DND-41 (cell line): ENCODE data around the gene RBKS.

Experiments
- ATAC-seq: fragments of 200-7000 bp; cut with Tn5 transposase; 3 replicates; pipeline ENCODE4 v1.9.1; 2021; ENCODE audit warnings: low read depth; ENCODE audit not compliant: insufficient read depth
- DNase-seq: peaks from one replicate; pipeline ENCODE4 v3.0.0-alpha.2; 2020
- H2AFZ ChIP-seq: 2 replicates; pipeline ENCODE4 v1.6.0; 2012; ENCODE audit warnings: low read depth, low read length
- H3K27ac ChIP-seq: 2 replicates; pipeline ENCODE4 v1.5.1; 2012; ENCODE audit warnings: low read length, inconsistent platforms
- H3K27me3 ChIP-seq: fragments of 200-600 bp; sonication (generic); 2 replicates; pipeline ENCODE4 v1.6.0; 2012; ENCODE audit warnings: low read length, mild to moderate bottlenecking, inconsistent platforms; ENCODE audit not compliant: insufficient read depth, poor library complexity
- H3K36me3 ChIP-seq: 2 replicates; pipeline ENCODE4 v1.5.1; 2012; ENCODE audit warnings: low read length, inconsistent platforms; ENCODE audit not compliant: insufficient read depth
- H3K4me1 ChIP-seq: 2 replicates; pipeline ENCODE4 v1.5.1; 2012; ENCODE audit warnings: mild to moderate bottlenecking, low read length; ENCODE audit not compliant: insufficient read depth
- H3K4me2 ChIP-seq: 2 replicates; pipeline ENCODE4 v1.6.0; 2012; ENCODE audit warnings: mild to moderate bottlenecking, moderate library complexity, low read length, inconsistent platforms; ENCODE audit not compliant: insufficient read depth
- H3K4me3 ChIP-seq, 2 experiments: fragments of 200-600 bp in 1 of 2; shearing (Covaris generic) in 1 of 2; 2 replicates each; pipeline ENCODE4 v1.5.1; 2012 to 2016; ENCODE audit warnings: inconsistent platforms in 2 of 2, low read length in 2 of 2, mild to moderate bottlenecking in 2 of 2, low read depth in 1 of 2, moderate library complexity in 1 of 2
- H3K79me2 ChIP-seq: 2 replicates; pipeline ENCODE4 v1.6.0; 2012; ENCODE audit warnings: low read length, inconsistent platforms; ENCODE audit not compliant: insufficient read depth
- H3K9ac ChIP-seq: 2 replicates; pipeline ENCODE4 v1.6.0; 2012; ENCODE audit warnings: low read depth, mild to moderate bottlenecking, inconsistent platforms, low read length, moderate library complexity
- H3K9me3 ChIP-seq: 2 replicates; pipeline ENCODE4 v1.5.1; 2012; ENCODE audit warnings: low read length, moderate library complexity, mild to moderate bottlenecking, inconsistent platforms; ENCODE audit not compliant: insufficient read depth, severe bottlenecking
- H4K20me1 ChIP-seq: 2 replicates; pipeline ENCODE4 v1.6.0; 2012; ENCODE audit warnings: low read length; ENCODE audit not compliant: insufficient read depth
- EZH2 ChIP-seq: IDR thresholded peaks from 3 replicates; pipeline ENCODE4 v1.6.1; 2012; ENCODE audit warnings: borderline replicate concordance, low read depth, mild to moderate bottlenecking, moderate library complexity, low read length, inconsistent platforms; ENCODE audit not compliant: severe bottlenecking
- TF ChIP-seq, protein P1 (sequence below): IDR thresholded peaks from 2 replicates; pipeline ENCODE4 v1.5.1; 2012; ENCODE audit warnings: borderline replicate concordance, low read length, moderate library complexity, mild to moderate bottlenecking; ENCODE audit not compliant: poor library complexity, severe bottlenecking; ENCODE audit errors: extremely low read depth

Gene RBKS

DNA sequence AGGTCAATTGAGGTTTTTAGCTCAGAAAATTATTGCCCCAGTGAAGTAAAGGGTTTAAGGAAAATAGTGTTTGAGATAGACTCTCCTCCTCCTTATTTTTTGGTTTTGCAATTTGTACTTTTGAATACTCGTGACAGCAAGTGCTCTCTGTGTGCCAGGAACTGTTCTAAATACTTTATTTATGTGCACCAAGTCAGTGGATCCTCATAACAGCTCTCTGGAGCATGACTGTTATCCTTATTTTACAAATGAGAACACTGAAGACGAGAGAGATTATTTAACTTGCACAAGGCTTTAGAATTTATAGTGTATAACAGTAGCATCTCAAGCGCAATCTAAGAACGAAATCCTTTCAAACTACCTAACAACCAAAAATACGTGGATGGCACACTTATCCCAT, 25.0 kb upstream of the RBKS start:
- Histone ChIP-seq H3K27me3 (no peaks in the 10 kb centered on the region), H3K27ac (no peak overlapping the region), H3K9me3 (no peaks in the 10 kb centered on the region), H3K79me2 (0 out of 2 replicates have a peak, but pooled peaks cover 5% of the 10 kb centered on the region), H3K4me2 (no peak overlapping the region), H3K36me3 (no peaks in the 10 kb centered on the region; the same call in 1 of the 2 replicates), H3K4me1 (peaks cover 4% of the 10 kb centered on the region; the same call in 1 of the 2 replicates), H4K20me1 (no peaks in the 10 kb centered on the region), H3K4me3 (no peak overlapping the region), H3K9ac (no peak overlapping the region), H2AFZ (no peak overlapping the region)
- TF ChIP-seq EZH2, result no peak
- TF ChIP-seq, protein P1, sequence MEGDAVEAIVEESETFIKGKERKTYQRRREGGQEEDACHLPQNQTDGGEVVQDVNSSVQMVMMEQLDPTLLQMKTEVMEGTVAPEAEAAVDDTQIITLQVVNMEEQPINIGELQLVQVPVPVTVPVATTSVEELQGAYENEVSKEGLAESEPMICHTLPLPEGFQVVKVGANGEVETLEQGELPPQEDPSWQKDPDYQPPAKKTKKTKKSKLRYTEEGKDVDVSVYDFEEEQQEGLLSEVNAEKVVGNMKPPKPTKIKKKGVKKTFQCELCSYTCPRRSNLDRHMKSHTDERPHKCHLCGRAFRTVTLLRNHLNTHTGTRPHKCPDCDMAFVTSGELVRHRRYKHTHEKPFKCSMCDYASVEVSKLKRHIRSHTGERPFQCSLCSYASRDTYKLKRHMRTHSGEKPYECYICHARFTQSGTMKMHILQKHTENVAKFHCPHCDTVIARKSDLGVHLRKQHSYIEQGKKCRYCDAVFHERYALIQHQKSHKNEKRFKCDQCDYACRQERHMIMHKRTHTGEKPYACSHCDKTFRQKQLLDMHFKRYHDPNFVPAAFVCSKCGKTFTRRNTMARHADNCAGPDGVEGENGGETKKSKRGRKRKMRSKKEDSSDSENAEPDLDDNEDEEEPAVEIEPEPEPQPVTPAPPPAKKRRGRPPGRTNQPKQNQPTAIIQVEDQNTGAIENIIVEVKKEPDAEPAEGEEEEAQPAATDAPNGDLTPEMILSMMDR, result no peak
- DNase-seq (no peak), ATAC-seq (no peak)

GRCh38 chr2:27914805-27915175, 24.6 kb upstream of the RBKS start:
- TF ChIP-seq, protein P1, result no peak
- Histone ChIP-seq H3K4me3 (no peak overlapping the region), H3K27me3 (no peaks in the 10 kb centered on the region), H3K4me2 (no peak overlapping the region), H3K9me3 (no peaks in the 10 kb centered on the region), H4K20me1 (no peaks in the 10 kb centered on the region), H3K9ac (no peak overlapping the region), H3K4me1 (no peaks in the 10 kb centered on the region), H3K27ac (no peak overlapping the region), H2AFZ (no peak overlapping the region), H3K79me2 (0 out of 2 replicates have a peak, but pooled peaks cover 5% of the 10 kb centered on the region), H3K36me3 (no peaks in the 10 kb centered on the region; the same call in 1 of the 2 replicates)
- DNase-seq (no peak), ATAC-seq (no peak)

DNA sequence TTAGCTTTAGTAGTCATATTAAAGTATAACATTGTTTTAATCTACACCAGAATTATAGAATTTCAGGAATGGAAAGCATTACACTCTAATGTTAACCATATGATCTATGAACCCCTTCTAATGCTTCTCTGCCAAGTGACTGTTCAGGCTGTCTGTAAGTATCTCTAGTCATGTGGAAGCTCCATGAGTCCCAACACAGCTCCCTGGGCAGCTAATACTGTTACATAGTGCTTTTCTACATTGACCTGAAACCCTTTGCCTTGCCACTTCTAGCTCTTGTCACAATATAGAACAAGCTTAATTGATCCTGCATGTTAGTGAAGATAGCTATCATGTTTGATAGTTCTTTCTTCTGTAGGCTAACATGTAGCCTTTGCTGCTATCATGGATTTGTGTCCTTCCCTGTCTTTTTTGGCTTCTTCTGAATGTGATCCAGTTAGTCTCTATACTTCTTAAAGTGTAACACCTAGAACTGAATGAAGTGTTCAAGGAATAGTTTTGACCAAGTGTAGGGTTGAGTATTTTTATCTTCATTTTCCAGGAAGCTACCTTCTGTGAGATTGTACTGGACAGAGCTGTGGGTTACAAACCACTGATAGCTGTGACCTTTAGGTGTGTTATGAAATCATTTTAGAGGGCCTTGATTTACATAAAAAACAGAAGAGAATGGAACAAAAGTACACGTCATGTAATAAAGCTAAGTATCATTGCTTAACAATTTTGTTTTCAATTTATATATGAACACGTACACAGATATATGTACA, 24.0 kb upstream of the RBKS start:
- H3K4me1 ChIP-seq, result no peaks in the 10 kb centered on the region
- DNase-seq (no peak), ATAC-seq (no peak)
- no peak overlapping the region for H3K4me2 ChIP-seq
- 0 out of 2 replicates have a peak, but pooled peaks cover 5% of the 10 kb centered on the region for H3K79me2 ChIP-seq
- no peaks in the 10 kb centered on the region for H3K9me3 ChIP-seq
- H2AFZ ChIP-seq, result no peak overlapping the region
- no peak overlapping the region for H3K9ac ChIP-seq
- no peak overlapping the region for H3K4me3 ChIP-seq
- no peaks in the 10 kb centered on the region; the same call in 1 of the 2 replicates for H3K36me3 ChIP-seq
- no peaks in the 10 kb centered on the region for H4K20me1 ChIP-seq
- no peak overlapping the region for H3K27ac ChIP-seq
- no peaks in the 10 kb centered on the region for H3K27me3 ChIP-seq
- TF ChIP-seq EZH2, result no peak
- TF ChIP-seq, protein P1, result no peak
